ENCODE measurements around the gene STK17B. TPM values are rescaled to one million over a fixed set of nuclear protein-coding genes. Genes with fewer than 3 reads are reported as not detected.
"Not testable (repeated sequence)": the region's sequence is repeated elsewhere in the genome, so short reads cannot be mapped to it uniquely, and the experiment has no call there.

STK17B gene
- total RNA-seq, 2 experiments from 2014 or later: 453 to 469 TPM

GRCh38 chr2:196096982-196097745 lies 74.2 kb downstream of the STK17B start:
- CTCF ChIA-PET: interaction anchor here (1.1 to 1.9 kb wide), 5 partner anchors 19 to 356 kb away, joined by 3 to 6 read pairs (median 3); partner anchors contain the start of gene DNAH7
- DNase-seq: no peak
- Mint-ChIP-seq H3K36me3 (ENCODE audit: low read depth) (no peaks in the 10 kb centered on the region), H3K4me1 (ENCODE audit: low read depth) (peaks cover 5% of the 10 kb centered on the region), H3K27ac (no peak overlapping the region), H3K4me3 (no peak overlapping the region), H3K27me3 (ENCODE audit: low read depth) (no peaks in the 10 kb centered on the region), H3K9me3 (ENCODE audit: insufficient read depth) (no peaks in the 10 kb centered on the region)
- POLR2A ChIA-PET: no interaction called here
- no peak for ATAC-seq

- Mint-ChIP-seq H3K9me3 (ENCODE audit: insufficient read depth) (no peaks in the 10 kb centered on the region), H3K27ac (no peak overlapping the region), H3K4me3 (no peak overlapping the region), H3K4me1 (ENCODE audit: low read depth) (peaks cover under 1% of the 10 kb centered on the region), H3K36me3 (ENCODE audit: low read depth) (no peaks in the 10 kb centered on the region), H3K27me3 (ENCODE audit: low read depth) (no peaks in the 10 kb centered on the region)
- no peak for ATAC-seq
- no peak for DNase-seq
- CTCF ChIA-PET: interaction anchor here (0.8 to 1.5 kb wide), 4 partner anchors 18 to 357 kb away, joined by 3 to 4 read pairs (median 3); partner anchors contain the start of gene DNAH7
- POLR2A ChIA-PET: no interaction called here
These were observed 75.1 kb downstream of the STK17B start for GRCh38 chr2:196096264-196096663.

- H3K36me3 Mint-ChIP-seq (ENCODE audit: low read depth); ATAC-seq; H3K27ac Mint-ChIP-seq; H3K4me3 Mint-ChIP-seq; POLR2A ChIA-PET; H3K27me3 Mint-ChIP-seq (ENCODE audit: low read depth): not testable (repeated sequence)
- H3K9me3 Mint-ChIP-seq (ENCODE audit: insufficient read depth): peaks cover 11% of the 10 kb centered on the region
- peaks cover 14% of the 10 kb centered on the region for H3K4me1 Mint-ChIP-seq (ENCODE audit: low read depth)
- CTCF ChIA-PET: interaction anchor here (1.0 kb wide), 1 partner anchor 11 kb away, joined by 3 read pairs; no protein-coding TSS in a partner anchor
- peak; percentile 44 for DNase-seq
These were observed 81.9 kb downstream of the STK17B start for GRCh38 chr2:196089448-196089847.

- POLR2A ChIA-PET: no interaction called here
- no peak for DNase-seq
These were observed 83.2 kb downstream of the STK17B start for GRCh38 chr2:196088203-196088602.

GRCh38 chr2:196086517-196087368 lies 84.6 kb downstream of the STK17B start:
- peak; percentile 36 for ATAC-seq
- ChIA-PET CTCF (interaction anchor here (1.0 to 2.3 kb wide), 5 partner anchors 9 to 368 kb away, joined by 3 to 18 read pairs (median 5); partner anchors contain the start of gene DNAH7), POLR2A (interaction anchor here (0.6 kb wide), 2 partner anchors 39 to 249 kb away, joined by 3 read pairs; no protein-coding TSS in a partner anchor)
- Mint-ChIP-seq H3K4me1 (ENCODE audit: low read depth) (peaks cover 14% of the 10 kb centered on the region), H3K36me3 (ENCODE audit: low read depth) (peaks cover 21% of the 10 kb centered on the region), H3K27ac (no peak overlapping the region), H3K4me3 (no peak overlapping the region), H3K27me3 (ENCODE audit: low read depth) (no peaks in the 10 kb centered on the region), H3K9me3 (ENCODE audit: insufficient read depth) (peaks cover 22% of the 10 kb centered on the region)
- DNase-seq: no peak

More at GRCh38 chr2:196088203-196088602, 83.2 kb downstream of the STK17B start:
- no peak overlapping the region for H3K27ac Mint-ChIP-seq
- H3K27me3 Mint-ChIP-seq (ENCODE audit: low read depth): no peaks in the 10 kb centered on the region
- H3K36me3 Mint-ChIP-seq (ENCODE audit: low read depth): peaks cover 11% of the 10 kb centered on the region
- CTCF ChIA-PET: interaction anchor here (2.3 kb wide), 1 partner anchor 10 kb away, joined by 18 read pairs; no protein-coding TSS in a partner anchor
- H3K4me1 Mint-ChIP-seq (ENCODE audit: low read depth): peaks cover 14% of the 10 kb centered on the region
- no peak overlapping the region for H3K4me3 Mint-ChIP-seq
- H3K9me3 Mint-ChIP-seq (ENCODE audit: insufficient read depth): peaks cover 22% of the 10 kb centered on the region
- no peak for ATAC-seq

GRCh38 chr2:196083601-196084000 lies 87.8 kb downstream of the STK17B start:
- no peaks in the 10 kb centered on the region for H3K27me3 Mint-ChIP-seq (ENCODE audit: low read depth)
- no peak for DNase-seq
- ATAC-seq: no peak
- POLR2A ChIA-PET: no interaction called here
- peaks cover 19% of the 10 kb centered on the region for H3K36me3 Mint-ChIP-seq (ENCODE audit: low read depth)
- no peak overlapping the region for H3K4me3 Mint-ChIP-seq
- H3K27ac Mint-ChIP-seq: no peak overlapping the region
- peaks cover 16% of the 10 kb centered on the region for H3K9me3 Mint-ChIP-seq (ENCODE audit: insufficient read depth)
- H3K4me1 Mint-ChIP-seq (ENCODE audit: low read depth): peaks cover 16% of the 10 kb centered on the region
- CTCF ChIA-PET: no interaction called here

Other genes with a start within 250 kb of the STK17B start
- gene DNAH7, start 102.7 kb downstream of the STK17B start, total RNA-seq: not detected